T-helper 17 cell (primary cell): ENCODE data around the gene OBSCN. TPM values are rescaled to one million over a fixed set of nuclear protein-coding genes. Genes with fewer than 3 reads are reported as not detected.
"Not testable (repeated sequence)": the region's sequence is repeated elsewhere in the genome, so short reads cannot be mapped to it uniquely, and the experiment has no call there.

Experiments used
- ATAC-seq: fragments of 150-1000 bp; cut with Tn5 transposase; 2 replicates; pipeline ENCODE4 v1.10.0; 2021; ENCODE audit warnings: mild to moderate bottlenecking, moderate library complexity
- DNase-seq, 3 donors: peaks; one replicate each; pipeline versions ENCODE4 v3.0.0 to v3.0.0-alpha.2; 2020 to 2021
- H3K9me3 ChIP-seq: one replicate; pipeline ENCODE4 v1.7.0; 2013; ENCODE audit warnings: low read length, mild to moderate bottlenecking; ENCODE audit not compliant: control insufficient read depth, poor library complexity, severe bottlenecking
- H3K27ac Mint-ChIP-seq: one replicate; pipeline ENCODE4 v1.8.0; 2022; ENCODE audit warnings: mild to moderate bottlenecking, moderate library complexity, mixed read lengths
- H3K27me3 Mint-ChIP-seq: one replicate; pipeline ENCODE4 v1.8.0; 2022; ENCODE audit warnings: mixed read lengths
- H3K36me3 Mint-ChIP-seq: one replicate; pipeline ENCODE4 v1.8.0; 2022; ENCODE audit warnings: low read depth, mixed read lengths
- H3K4me1 Mint-ChIP-seq: one replicate; pipeline ENCODE4 v1.8.0; 2022; ENCODE audit warnings: mild to moderate bottlenecking, mixed read lengths
- H3K4me3 Mint-ChIP-seq: one replicate; pipeline ENCODE4 v1.8.0; 2022; ENCODE audit warnings: mild to moderate bottlenecking, moderate library complexity, mixed read lengths
- total RNA-seq, 4 donors: library from RNA in 2 of 4; stranded (reverse) in 2 of 4; gene quantifications; one replicate each; pipeline ENCODE4 v1.2.3 and lab custom pipeline; 2022 to 2026

OBSCN gene
- total RNA-seq, 2 donors from 2014 or later: 23.1 to 34.2 TPM

DNA sequence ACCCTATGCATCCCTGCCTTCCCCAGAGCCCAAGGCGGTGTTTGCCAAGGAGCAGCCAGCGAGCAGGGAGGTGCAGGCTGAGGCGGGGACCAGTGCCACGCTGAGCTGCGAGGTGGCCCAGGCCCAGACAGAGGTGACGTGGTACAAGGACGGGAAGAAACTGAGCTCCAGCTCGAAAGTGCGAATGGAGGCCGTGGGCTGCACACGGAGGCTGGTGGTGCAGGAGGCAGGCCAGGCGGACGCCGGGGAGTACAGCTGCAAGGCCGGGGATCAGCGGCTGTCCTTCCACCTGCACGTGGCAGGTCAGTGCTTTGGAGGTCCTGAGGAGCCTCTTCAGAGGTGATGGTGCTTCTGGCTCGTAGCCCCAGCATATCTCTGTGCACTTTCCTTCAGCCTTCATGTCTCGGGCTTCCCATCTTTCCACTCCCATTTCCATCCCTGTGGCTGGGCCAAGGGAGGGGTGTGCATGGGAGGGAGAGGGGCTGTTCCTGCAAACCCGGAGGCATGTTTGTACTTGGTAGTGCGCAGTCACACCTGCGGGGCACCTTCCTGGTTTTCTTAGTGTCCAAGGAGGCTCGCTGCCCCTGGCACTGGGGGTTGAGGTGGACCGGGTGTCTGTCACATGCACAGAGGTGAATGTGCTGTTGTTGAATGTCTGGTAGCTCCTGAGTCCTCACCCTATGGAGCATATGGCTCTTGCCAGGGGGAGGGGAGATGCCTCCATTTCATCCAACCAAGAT, 56.4 kb downstream of the OBSCN start:
- no peaks in the 10 kb centered on the region for H3K36me3 Mint-ChIP-seq
- DNase-seq: no peak
- ATAC-seq: no peak
- no peak overlapping the region for H3K27ac Mint-ChIP-seq
- no peaks in the 10 kb centered on the region for H3K9me3 ChIP-seq
- H3K27me3 Mint-ChIP-seq: no peaks in the 10 kb centered on the region
- H3K4me3 Mint-ChIP-seq: no peak overlapping the region
- peaks cover 2% of the 10 kb centered on the region for H3K4me1 Mint-ChIP-seq

DNA sequence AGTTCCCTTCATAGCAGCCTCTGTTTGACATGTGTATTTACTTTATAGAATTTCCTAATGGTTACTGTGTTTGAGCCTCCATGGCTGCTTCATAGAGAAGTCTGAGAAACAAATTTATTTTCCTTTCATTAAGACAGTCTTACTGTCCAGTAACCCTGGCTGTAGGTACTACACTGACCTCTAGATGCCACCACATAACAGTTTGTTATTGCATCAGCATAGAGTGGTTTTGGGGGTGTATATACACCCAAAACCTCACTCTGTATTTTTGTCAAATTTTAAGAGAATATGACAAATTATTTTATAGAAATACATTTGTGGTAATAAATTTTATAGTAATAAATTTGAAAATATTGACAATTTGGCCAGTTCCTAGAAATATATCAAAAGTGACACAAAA, 57.3 kb downstream of the OBSCN start:
- Mint-ChIP-seq H3K4me3 (no peak overlapping the region), H3K27me3 (no peaks in the 10 kb centered on the region), H3K27ac (no peak overlapping the region), H3K36me3 (no peaks in the 10 kb centered on the region), H3K4me1 (peaks cover 2% of the 10 kb centered on the region)
- ATAC-seq (no peak), DNase-seq (no peak)
- H3K9me3 ChIP-seq: no peaks in the 10 kb centered on the region

DNA sequence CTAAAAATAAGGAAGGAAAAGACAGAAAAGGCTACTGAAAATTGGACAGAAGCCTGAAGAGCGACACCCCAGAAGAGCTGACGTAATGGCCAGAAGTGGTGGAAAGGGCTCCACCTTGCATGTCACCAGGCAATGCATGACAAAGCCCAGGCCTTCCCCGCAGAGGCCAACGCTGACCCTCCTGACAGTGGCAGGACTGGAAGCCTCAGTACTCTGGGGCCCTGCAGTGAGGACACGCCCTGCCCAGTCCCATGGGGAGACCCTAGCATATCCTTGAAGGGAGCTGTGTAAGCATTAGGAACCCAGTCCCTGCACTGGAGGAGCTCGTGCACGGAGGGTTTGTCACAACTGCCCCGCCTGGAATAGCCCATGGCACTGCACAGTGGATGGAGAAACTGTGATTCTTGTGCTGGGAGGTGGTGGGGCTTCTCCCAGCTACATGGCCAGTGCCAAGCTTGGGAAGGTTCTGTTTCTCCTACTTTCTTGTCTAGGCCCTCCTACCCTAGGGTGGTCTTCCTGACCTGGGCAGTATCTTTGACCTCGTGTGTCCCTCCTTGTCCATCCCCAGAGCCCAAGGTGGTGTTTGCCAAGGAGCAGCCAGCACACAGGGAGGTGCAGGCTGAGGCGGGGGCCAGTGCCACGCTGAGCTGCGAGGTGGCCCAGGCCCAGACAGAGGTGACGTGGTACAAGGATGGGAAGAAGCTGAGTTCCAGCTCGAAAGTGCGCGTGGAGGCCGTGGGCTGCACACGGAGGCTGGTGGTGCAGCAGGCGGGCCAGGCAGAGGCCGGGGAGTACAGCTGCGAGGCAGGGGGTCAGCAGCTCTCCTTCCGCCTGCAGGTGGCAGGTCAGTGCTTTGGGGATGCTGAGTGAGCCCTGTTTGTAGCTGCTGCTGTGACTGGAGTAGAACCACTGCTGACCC, 60.4 kb downstream of the OBSCN start:
- peaks cover 2% of the 10 kb centered on the region for H3K36me3 Mint-ChIP-seq
- DNase-seq (no peak), ATAC-seq (no peak)
- H3K9me3 ChIP-seq: no peaks in the 10 kb centered on the region
- H3K27me3 Mint-ChIP-seq: no peaks in the 10 kb centered on the region
- peaks cover 13% of the 10 kb centered on the region for H3K4me1 Mint-ChIP-seq
- no peak overlapping the region for H3K4me3 Mint-ChIP-seq
- H3K27ac Mint-ChIP-seq: no peak overlapping the region

DNA sequence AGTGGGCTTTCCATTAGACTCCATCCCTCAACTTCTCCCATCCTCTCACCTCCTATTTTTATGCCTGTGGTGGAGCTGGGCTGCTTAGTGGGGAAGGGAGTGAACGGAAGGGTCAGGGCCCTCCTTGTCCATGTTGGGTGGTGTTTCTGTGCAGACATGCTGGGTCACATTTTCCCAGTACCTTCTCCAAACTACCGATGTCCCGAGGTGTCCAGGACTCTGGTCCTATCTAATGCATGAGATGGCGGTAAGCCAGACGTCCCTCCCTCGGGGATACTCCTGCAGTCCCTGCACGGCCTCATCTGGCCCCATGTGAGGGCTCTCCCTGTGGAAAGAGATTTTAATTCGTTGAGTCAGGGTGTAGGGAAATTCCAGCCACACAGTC, 61.0 kb downstream of the OBSCN start:
- ATAC-seq (no peak), DNase-seq (no peak)
- Mint-ChIP-seq H3K4me3 (no peak overlapping the region), H3K27ac (no peak overlapping the region), H3K27me3 (no peaks in the 10 kb centered on the region), H3K36me3 (peaks cover 2% of the 10 kb centered on the region), H3K4me1 (peaks cover 14% of the 10 kb centered on the region)
- no peaks in the 10 kb centered on the region for H3K9me3 ChIP-seq

GRCh38 chr1:228269431-228269830, 61.6 kb downstream of the OBSCN start:
- not testable (repeated sequence) for DNase-seq, H3K27ac Mint-ChIP-seq, H3K27me3 Mint-ChIP-seq, H3K9me3 ChIP-seq, H3K4me3 Mint-ChIP-seq, H3K36me3 Mint-ChIP-seq
- peak; percentile 88 for ATAC-seq
- H3K4me1 Mint-ChIP-seq: peaks cover 15% of the 10 kb centered on the region

- ATAC-seq: no peak
Measured at GRCh38 chr1:228270032-228270431, 62.2 kb downstream of the OBSCN start.

GRCh38 chr1:228271701-228272251, 63.9 kb downstream of the OBSCN start:
- no peak overlapping the region for H3K27ac Mint-ChIP-seq
- no peaks in the 10 kb centered on the region for H3K27me3 Mint-ChIP-seq
- no peak overlapping the region for H3K4me3 Mint-ChIP-seq
- DNase-seq (no peak), ATAC-seq (no peak)
- H3K9me3 ChIP-seq: no peaks in the 10 kb centered on the region
- peaks cover 25% of the 10 kb centered on the region for H3K4me1 Mint-ChIP-seq
- peaks cover 2% of the 10 kb centered on the region for H3K36me3 Mint-ChIP-seq

More at GRCh38 chr1:228270032-228270431, 62.2 kb downstream of the OBSCN start:
- H3K27ac Mint-ChIP-seq: no peak overlapping the region
- H3K36me3 Mint-ChIP-seq: peaks cover 2% of the 10 kb centered on the region
- no peak overlapping the region for H3K4me3 Mint-ChIP-seq
- no peak for DNase-seq
- H3K27me3 Mint-ChIP-seq: no peaks in the 10 kb centered on the region
- no peaks in the 10 kb centered on the region for H3K9me3 ChIP-seq
- peaks cover 21% of the 10 kb centered on the region for H3K4me1 Mint-ChIP-seq

DNA sequence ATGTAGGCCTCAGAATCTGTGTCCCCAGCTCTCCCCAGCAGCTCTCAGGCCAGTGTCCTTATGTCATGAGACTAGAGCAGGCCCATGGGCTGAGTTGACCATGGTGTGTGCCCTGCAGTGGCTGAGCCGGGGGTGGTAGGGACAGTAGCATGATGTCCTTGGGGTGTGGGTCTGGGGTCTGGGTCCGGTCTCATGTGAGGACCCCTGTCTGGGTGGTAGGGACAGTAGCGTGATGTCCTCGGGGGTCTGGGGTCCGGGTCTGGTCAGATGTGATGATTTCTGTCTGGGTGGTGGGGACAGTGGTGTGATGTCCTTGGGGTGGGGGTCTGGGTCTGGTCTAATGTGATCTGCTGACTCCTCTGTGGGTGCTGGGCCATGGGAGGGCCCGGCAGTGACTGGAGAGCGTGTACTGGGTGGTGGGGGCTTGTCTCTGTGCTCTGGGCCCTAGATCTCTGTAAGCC, 64.5 kb downstream of the OBSCN start:
- ATAC-seq (no peak), DNase-seq (no peak)
- Mint-ChIP-seq H3K4me1 (peaks cover 25% of the 10 kb centered on the region), H3K4me3 (no peak overlapping the region), H3K36me3 (peaks cover 2% of the 10 kb centered on the region), H3K27ac (no peak overlapping the region), H3K27me3 (no peaks in the 10 kb centered on the region)
- H3K9me3 ChIP-seq: no peaks in the 10 kb centered on the region

DNA sequence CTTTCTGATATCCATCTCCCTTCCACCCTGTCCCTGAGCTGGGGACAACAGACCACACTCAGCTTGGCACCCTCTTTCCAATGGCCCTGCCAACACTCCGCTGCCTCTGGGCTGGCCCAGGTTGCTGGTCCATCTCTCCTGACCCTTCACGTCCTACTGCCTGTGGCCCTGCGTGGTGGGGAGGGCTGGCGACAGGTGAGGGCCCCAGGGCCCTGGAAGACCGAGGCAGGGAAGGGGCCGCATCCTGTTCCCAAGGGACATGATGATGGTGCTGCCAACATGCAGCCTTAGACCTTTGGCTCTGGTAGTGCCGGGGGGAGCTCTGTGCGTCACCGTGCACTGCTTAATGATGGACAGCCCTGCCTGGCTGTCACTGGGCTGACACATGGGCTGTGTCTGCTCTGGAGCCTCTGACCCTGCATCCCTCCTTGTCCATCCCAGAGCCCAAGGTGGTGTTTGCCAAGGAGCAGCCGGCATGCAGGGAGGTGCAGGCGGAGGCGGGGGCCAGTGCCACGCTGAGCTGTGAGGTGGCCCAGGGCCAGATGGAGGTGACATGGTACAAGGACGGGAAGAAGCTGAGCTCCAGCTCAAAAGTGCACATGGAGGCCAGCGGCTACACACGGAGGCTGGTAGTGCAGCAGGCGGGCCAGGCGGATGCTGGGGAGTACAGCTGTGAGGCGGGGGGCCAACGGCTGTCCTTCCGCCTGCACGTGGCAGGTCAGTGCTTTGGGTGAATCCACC, 65.2 kb downstream of the OBSCN start:
- DNase-seq (peak in 1 of 3 donors; percentile 9), ATAC-seq (no peak)
- no peak overlapping the region for H3K27ac Mint-ChIP-seq
- H3K27me3 Mint-ChIP-seq: no peaks in the 10 kb centered on the region
- peaks cover 25% of the 10 kb centered on the region for H3K4me1 Mint-ChIP-seq
- H3K4me3 Mint-ChIP-seq: no peak overlapping the region
- peaks cover 2% of the 10 kb centered on the region for H3K36me3 Mint-ChIP-seq
- H3K9me3 ChIP-seq: no peaks in the 10 kb centered on the region

GRCh38 chr1:228273720-228274451, 66.0 kb downstream of the OBSCN start:
- no peak overlapping the region for H3K27ac Mint-ChIP-seq

GRCh38 chr1:228274452-228275178, 66.8 kb downstream of the OBSCN start:
- DNase-seq: peak in 1 of 3 donors; percentile 8
- Mint-ChIP-seq H3K4me3 (peak overlapping the region; percentile 88), H3K36me3 (peaks cover 2% of the 10 kb centered on the region), H3K4me1 (peaks cover 25% of the 10 kb centered on the region), H3K27ac (no peak overlapping the region), H3K27me3 (no peaks in the 10 kb centered on the region)
- H3K9me3 ChIP-seq: no peaks in the 10 kb centered on the region
- no peak for ATAC-seq

More at GRCh38 chr1:228273720-228274451, 66.0 kb downstream of the OBSCN start:
- H3K4me1 Mint-ChIP-seq: peaks cover 25% of the 10 kb centered on the region
- H3K4me3 Mint-ChIP-seq: peak overlapping the region; percentile 88
- H3K36me3 Mint-ChIP-seq: peaks cover 2% of the 10 kb centered on the region
- no peaks in the 10 kb centered on the region for H3K27me3 Mint-ChIP-seq
- ATAC-seq (no peak), DNase-seq (peak in 1 of 3 donors; percentile 10)
- no peaks in the 10 kb centered on the region for H3K9me3 ChIP-seq

GRCh38 chr1:228275179-228275429, 67.3 kb downstream of the OBSCN start:
- no peak for ATAC-seq

More at GRCh38 chr1:228275179-228275429, 67.3 kb downstream of the OBSCN start:
- no peak for DNase-seq
- Mint-ChIP-seq H3K4me1 (peaks cover 25% of the 10 kb centered on the region), H3K4me3 (peak overlapping the region; percentile 88), H3K36me3 (peaks cover 2% of the 10 kb centered on the region), H3K27ac (no peak overlapping the region), H3K27me3 (no peaks in the 10 kb centered on the region)
- no peaks in the 10 kb centered on the region for H3K9me3 ChIP-seq
